HG02759 (cell line): ENCODE measurements around the gene NCKAP5.
"Not testable (repeated sequence)": the region's sequence is repeated elsewhere in the genome, so short reads cannot be mapped to it uniquely, and the experiment has no call there.

ENCODE experiments used
- ATAC-seq: cut with Tn5 transposase; IDR thresholded peaks from one replicate; pipeline ENCODE4 v1.9.1; 2021; ENCODE audit warnings: mild to moderate bottlenecking, moderate library complexity; ENCODE audit not compliant: unreplicated experiment

Gene NCKAP5

DNA sequence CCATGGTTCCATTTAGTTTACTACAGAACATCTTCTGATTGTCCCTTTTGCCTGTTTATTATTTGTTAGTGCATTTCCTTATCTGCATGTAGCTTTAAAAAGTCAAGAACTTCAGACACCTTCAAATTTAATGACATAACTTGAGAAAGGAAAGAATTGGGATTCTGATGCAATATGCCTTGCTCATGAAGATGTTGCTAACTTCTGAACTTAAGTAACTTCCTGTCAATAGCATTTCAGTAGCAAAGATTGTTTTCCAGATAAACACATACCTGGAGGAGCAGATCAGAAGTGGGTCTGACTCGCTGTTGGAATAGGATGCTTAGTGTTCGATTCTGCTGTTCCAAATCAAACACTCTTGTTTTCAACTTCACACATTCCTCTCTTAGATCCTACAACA, 708.0 kb downstream of the NCKAP5 start:
- ATAC-seq = no peak

DNA sequence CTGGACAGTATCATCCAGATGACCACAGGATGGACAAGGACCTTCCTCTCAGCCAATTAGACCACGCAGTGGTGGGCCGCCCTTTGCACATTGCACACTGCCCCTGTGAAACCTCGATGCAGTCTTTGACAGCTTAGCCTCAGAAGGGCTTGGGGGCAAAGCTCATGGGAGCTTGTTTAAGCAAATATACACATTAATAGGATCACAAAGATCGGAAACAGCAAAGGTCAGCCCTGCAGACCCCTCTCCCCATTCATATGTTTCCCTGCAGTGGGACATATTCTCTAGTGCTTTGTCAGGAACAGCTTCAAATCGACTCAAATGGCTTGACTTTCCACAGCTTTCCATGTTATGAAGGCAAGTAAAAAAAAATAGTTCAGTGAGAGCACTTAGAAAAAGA, 708.7 kb downstream of the NCKAP5 start:
- no peak for ATAC-seq

GRCh38 chr2:132857319-132857718, 710.9 kb downstream of the NCKAP5 start:
- ATAC-seq = no peak

DNA sequence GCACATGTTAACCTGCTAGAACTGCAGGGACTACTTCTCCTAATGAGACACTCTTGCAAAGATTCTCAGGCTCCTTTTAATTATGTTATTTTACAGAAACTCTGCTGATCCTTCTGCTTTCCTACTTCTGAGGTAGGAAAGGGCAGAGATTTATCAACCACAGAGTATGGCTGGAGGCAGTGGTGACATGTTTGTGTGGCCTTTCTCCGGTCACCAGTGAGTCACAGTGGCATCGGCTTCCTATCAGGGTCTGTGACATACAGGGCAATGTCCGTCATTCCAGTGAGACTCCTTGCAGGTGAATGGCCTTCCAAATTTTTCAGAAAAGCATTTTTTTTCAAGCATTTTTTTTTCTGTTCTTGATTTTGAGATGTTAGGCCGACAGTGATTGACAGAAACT, 717.6 kb downstream of the NCKAP5 start:
- no peak for ATAC-seq

- ATAC-seq = no peak
Observed at GRCh38 chr2:132849118-132849517, 719.1 kb downstream of the NCKAP5 start.

DNA sequence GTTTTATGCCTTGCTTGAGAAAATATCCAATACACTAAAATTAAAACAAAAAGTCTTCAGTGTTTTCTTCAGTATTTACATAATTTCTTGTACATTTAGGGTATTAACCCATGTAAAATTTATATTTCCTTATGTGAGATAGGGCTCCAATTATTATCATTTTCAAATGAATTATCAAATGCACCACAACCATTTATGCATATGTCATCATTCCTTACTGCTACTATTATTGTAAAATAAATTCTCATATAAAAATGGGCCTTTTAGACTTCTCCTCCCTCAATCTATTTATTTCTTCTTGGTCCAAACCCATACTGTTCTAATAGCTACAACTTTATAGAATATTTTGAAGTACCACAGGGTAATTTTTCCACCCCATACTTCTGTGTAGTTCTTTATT, 722.9 kb downstream of the NCKAP5 start:
- ATAC-seq = no peak

GRCh38 chr2:132844585-132844984, 723.7 kb downstream of the NCKAP5 start:
- ATAC-seq = no peak

DNA sequence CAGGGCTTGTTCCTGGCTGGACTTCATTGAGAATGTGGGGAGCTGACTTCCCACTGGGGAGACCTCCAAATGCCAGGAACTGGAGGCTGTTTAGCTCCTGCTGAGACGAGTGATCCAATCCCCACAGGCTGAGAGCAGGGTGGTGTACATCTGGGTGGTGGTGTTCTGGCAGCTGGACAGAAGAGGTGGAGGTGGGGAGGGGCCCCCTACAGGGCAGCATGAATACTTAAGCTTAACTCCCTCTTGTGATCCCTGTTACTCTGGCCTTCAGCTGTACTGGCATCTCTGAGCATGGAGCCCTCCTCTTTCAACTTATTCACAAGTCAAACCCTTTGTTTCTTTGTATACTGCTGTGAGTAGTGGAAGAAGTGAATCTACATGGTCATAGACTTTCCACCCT, 730.5 kb downstream of the NCKAP5 start:
- no peak for ATAC-seq

DNA sequence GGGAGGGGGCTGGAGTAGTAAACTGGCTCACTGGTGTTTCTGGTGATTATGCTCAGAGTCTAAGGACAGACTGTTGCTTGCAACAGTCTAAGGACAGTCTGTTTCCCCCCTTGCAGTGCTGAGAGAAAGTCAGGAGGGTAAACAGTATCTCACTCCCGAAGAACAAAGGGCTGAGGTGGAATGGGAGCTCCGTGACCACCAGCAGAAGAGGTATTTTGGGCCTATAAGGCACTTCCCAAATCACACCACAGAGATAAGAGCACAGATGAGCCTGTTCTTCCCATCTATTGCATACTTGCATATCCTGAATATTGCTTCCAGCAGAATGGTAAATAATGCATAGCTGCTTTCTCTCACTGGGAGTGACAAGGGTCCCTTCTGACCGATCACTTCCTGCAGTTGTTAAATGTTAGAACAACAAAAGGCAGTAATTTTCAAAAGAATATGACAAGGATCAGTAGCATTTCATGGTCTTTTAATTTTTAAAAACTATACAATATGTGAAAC, 737.9 kb downstream of the NCKAP5 start:
- ATAC-seq = no peak

DNA sequence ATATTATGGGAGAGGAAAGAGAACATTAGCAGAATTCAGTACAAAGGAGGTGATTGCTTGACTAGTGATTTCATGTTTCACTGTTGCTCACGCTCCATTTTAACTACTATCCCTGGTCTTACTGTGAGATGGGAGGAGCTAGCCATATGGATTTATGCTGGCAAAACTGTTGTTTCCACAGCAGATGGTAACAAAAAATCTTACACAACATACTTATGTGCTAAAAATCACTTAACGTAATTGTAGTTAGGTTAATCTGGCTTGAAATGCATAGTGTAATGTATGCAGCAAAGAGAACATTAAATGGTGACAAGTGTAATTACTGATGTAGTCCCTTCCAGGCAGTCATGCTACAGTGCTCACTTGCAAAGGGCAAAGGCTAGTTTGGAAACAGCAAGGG, 742.7 kb downstream of the NCKAP5 start:
- no peak for ATAC-seq

DNA sequence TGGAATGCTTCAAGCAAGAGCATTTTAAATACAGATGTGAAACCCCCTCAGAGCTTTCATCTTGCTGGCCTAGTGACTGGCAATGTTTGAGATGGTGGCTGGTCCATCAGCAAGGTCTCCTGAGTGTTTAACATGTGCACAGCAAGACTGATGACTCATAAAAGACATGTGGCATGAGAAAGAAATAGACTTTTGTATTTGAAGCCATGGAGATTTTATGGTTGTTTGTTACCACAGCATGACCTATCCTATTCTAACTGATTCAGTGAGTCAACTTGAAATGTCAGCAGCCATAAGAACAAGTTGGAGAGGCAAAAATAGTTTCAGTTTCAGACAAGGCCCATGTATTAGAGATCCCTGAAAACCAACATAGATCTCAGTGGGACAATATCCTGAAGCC, 743.5 kb downstream of the NCKAP5 start:
- peak; percentile 69 for ATAC-seq

DNA sequence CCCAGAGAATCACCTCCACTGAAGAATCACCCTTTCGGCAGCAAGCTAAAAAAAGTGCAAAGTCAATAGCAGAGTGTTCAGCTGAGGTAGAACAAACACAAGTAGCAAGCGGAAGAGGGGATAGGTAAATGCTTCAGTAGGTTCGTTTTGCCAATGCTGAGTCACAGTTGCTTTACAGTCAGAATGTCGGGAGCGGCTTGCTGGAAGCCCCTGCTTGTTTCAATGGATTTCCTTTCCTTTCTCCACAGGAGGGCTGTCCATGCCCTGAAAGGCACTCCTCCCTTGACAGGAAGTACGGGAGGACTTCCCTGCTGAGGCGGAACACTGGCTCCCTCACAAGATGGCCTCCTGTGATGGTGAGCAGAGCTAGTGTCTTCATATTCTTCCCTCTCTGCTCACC, 752.0 kb downstream of the NCKAP5 start:
- ATAC-seq = no peak

DNA sequence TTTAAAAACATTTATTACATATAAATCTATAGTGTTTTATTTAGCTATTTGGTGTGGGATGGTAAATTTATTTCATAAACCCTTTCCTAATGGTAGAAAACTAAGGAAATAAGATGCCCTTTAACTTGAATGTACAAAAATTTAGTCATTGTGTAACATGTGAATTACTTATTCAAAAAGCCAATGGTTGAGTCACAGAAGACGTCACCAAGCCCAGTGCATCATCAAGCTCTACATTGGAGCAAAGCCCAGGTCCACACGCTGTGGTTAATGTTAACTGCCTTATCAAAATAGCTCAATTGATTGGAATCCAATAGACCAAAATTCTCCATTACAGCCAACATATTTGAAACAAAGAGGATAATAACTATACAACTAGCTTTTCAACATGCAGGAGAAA, 752.7 kb downstream of the NCKAP5 start:
- ATAC-seq = no peak

DNA sequence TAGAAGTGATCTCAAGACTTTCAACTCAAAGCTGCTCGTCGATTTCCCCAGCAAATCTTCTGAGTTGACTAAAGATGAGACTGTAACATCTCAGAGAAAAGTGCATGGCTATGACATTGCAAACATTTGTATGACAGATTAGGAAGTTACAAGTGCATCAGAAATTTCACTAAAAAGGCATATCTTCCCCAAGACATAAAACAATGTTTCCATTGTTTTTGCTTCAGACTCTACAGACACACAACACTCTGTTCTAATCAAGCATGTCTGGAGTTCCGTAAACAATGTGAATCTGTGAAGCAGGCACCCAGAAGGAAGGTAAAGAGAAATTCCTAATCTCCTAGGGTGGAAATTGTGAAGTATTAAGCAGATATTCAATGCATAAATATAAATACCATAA, 753.6 kb downstream of the NCKAP5 start:
- ATAC-seq = no peak

GRCh38 chr2:132813422-132813821, 754.8 kb downstream of the NCKAP5 start:
- no peak for ATAC-seq

GRCh38 chr2:132811148-132811915, 756.9 kb downstream of the NCKAP5 start:
- no peak for ATAC-seq

DNA sequence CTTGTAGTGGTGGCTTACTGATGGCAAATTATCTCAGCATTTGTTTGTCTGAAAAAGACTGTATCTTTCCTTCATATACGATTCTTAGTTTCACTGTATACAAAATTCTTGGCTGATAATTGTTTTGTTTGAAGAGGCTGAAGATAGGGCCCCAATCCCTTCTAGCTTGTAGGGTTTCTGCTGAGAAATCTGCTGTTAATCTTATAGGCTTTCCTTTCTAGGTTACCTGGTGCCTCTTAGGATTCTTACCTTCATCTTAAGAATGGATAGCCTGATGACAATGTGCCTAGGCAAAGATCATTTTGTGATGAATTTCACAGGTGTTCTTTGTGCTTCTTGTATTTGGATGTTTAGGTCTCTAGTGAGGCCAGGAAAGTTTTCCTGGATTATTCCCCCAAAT, 758.3 kb downstream of the NCKAP5 start:
- ATAC-seq = not testable (repeated sequence)

DNA sequence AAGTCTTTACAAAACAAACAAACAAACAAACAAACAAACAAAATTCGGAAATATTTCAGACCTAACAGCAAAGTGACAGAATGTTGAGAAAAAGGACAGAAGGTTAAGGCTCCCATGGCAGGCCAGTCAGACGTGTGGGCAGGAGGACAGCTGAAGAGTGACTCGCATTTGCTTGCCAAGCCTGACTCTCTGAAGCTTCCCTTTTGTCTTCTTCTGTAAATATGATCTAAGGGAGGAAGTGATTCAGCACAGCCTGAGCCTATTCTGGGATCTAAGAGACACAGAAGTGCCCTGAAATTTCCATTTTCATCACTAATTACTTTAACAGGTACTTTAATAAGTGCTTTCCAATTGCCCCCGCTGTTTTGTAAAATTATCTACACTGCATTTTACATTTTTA, 764.2 kb downstream of the NCKAP5 start:
- no peak for ATAC-seq

DNA sequence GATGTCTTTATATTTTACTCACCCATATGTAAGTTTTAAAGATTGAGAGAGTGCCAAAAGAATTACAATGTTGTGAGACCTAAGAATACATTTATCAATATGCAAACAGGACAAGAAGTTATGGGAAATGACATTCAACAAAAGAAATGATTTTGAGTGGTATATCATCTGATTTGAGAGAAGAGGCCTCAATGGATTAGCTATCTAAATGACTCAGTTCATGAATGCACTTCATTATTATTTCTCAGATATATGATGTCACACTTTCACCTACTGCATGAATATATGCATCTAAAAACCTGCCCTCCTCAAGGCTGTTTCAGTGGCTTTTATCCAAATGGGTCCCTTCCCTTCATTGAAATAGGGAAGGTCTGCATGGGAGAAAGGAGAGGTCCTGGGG, 769.9 kb downstream of the NCKAP5 start:
- no peak for ATAC-seq

DNA sequence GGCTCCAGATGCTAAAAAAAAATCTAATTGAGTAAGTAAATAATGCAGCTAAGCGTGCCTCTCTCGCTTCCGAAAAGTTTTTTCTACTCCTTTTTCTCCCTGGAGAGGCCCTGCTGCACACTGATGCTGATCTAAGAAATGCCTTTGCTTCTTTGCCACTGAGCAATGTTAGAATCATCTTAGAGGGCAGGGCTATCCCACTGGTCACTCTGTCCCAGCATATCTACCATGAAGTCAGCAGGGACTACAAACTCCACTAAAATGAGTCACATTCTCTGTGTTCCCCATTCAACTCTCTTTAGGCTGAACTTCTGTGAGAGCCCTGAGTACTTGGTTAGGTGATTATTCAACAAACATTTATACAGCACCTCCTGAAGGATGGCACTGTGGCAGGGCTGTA, 770.7 kb downstream of the NCKAP5 start:
- ATAC-seq = no peak

DNA sequence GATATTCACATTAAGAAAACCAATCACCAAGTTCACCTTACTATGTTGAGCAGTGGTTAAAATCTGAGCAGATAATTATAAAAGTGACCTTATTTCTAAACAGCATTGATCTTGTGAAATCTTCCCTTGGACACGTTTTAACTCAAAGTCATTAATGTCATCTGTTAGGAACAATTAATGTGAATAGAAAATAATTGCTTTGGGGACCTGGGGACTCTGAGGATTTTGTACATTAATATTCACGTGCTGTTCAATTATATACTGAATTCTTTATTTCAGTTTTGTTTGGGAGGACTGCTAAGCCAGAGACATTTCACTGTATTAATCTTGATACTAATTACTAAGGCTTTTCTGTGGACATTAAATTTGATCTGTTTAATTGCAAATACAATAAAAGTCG, 771.2 kb downstream of the NCKAP5 start:
- no peak for ATAC-seq

DNA sequence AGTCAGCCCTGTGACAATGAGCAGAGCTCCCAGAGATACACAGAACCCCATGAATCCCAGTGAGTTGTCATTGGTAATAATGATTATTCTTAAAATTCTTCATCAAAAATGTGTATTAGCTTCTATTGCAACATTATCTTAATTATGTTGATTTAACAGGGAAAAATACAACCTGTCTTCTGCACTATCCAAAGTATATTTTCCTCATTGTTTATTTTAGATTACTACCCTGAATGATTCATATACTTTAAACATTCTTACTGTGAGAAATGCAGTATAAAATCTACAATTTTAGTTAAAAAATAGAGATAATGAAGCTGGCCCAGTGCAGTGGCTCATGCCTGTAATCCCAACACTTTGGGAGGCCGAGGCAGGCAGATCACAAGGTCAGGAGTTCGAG, 773.0 kb downstream of the NCKAP5 start:
- ATAC-seq = no peak

DNA sequence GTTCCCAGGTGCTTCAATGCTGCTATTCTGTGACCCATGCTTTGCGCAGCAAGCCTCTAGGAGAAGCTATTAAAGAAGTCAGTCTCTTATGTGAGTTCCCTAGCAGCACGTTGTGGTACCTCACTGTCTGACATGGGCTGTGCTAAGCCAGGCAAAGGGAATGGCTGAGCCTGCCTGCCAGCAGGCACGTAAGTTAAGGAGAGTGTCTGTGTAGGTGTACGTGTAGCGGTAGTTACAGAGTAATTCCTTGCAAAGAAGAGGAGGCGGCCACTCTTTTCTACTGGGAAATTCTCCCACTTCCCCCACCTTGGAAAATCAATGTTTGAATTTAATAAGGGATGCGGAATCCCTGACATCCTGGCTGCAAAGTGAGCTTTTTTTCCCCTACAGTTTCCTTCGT, 774.7 kb downstream of the NCKAP5 start:
- no peak for ATAC-seq
